HepG2 (cell line): ENCODE results near the gene CASKIN2. TPM values are rescaled to one million over a fixed set of nuclear protein-coding genes. Genes with fewer than 3 reads are reported as not detected.

Experiments
- BHLHE40 ChIP-seq: IDR thresholded peaks from 2 replicates; pipeline ENCODE4 v1.6.1; 2011; ENCODE audit warnings: low read length, improper control_type of control experiment
- HMGA1 ChIP-seq: sonication (generic); formaldehyde crosslinking; conservative IDR thresholded peaks from 2 replicates; pipeline ENCODE4 v1.4.0; 2020; ENCODE audit warnings: missing genetic modification reagents
- KDM2A ChIP-seq: sonication (generic); formaldehyde crosslinking; IDR thresholded peaks from 2 replicates; pipeline ENCODE4 v1.4.0; 2020; ENCODE audit warnings: low read depth, missing genetic modification reagents, borderline replicate concordance
- KLF9 ChIP-seq: IDR thresholded peaks from 2 replicates; pipeline ENCODE4 v1.6.1; 2016; ENCODE audit warnings: low read depth
- MBNL3 ChIP-seq: fragments of 250-450 bp; sonication (Bioruptor Pico); conservative IDR thresholded peaks from 2 replicates; pipeline ENCODE4 v1.8.0; 2022; ENCODE audit warnings: mild to moderate bottlenecking, inconsistent platforms
- NFKBIZ ChIP-seq: IDR thresholded peaks from 2 replicates; pipeline ENCODE4 v1.6.1; 2018; ENCODE audit warnings: missing genetic modification reagents, missing compliant biosample characterization
- NKX3-1 ChIP-seq: sonication (generic); formaldehyde crosslinking; IDR thresholded peaks from 2 replicates; pipeline ENCODE4 v1.5.0; 2020; ENCODE audit warnings: missing genetic modification reagents
- NPAS2 ChIP-seq: sonication (generic); formaldehyde crosslinking; IDR thresholded peaks from 2 replicates; pipeline ENCODE4 v1.8.0; 2022; ENCODE audit warnings: mild to moderate bottlenecking, missing genetic modification reagents, borderline replicate concordance
- PAWR ChIP-seq: sonication (generic); formaldehyde crosslinking; IDR thresholded peaks from 2 replicates; pipeline ENCODE4 v1.4.0; 2020; ENCODE audit warnings: missing genetic modification reagents, mild to moderate bottlenecking, borderline replicate concordance
- REL ChIP-seq: sonication (generic); formaldehyde crosslinking; conservative IDR thresholded peaks from 2 replicates; pipeline ENCODE4 v1.8.0; 2022; ENCODE audit warnings: mild to moderate bottlenecking, missing genetic modification reagents, moderate library complexity
- SIX4 ChIP-seq: sonication (generic); formaldehyde crosslinking; IDR thresholded peaks from 2 replicates; pipeline ENCODE4 v1.4.0; 2020; ENCODE audit warnings: missing genetic modification reagents
- TAF15 ChIP-seq: fragments of 200-400 bp; formaldehyde crosslinking; IDR thresholded peaks from one replicate; pipeline ENCODE4 v1.6.1; 2018; ENCODE audit warnings: mild to moderate bottlenecking, low read depth, low read length; ENCODE audit not compliant: poor library complexity, severe bottlenecking
- TCF7 ChIP-seq: sonication (generic); IDR thresholded peaks from 2 replicates; pipeline ENCODE4 v1.6.1; 2016; ENCODE audit warnings: antibody characterized with exemption, low read depth
- TGIF2 ChIP-seq: IDR thresholded peaks from 2 replicates; pipeline ENCODE4 v1.6.1; 2016; ENCODE audit warnings: control low read depth, missing compliant biosample characterization
- ZC3H4 ChIP-seq: sonication (generic); formaldehyde crosslinking; IDR thresholded peaks from 2 replicates; pipeline ENCODE4 v1.4.0; 2020; ENCODE audit warnings: missing genetic modification reagents, borderline replicate concordance
- ZNF17 ChIP-seq: sonication (generic); formaldehyde crosslinking; IDR thresholded peaks from 2 replicates; pipeline ENCODE4 v1.5.0; 2020; ENCODE audit warnings: mild to moderate bottlenecking, missing genetic modification reagents
- ZNF260 ChIP-seq: sonication (generic); formaldehyde crosslinking; IDR thresholded peaks from 2 replicates; pipeline ENCODE4 v1.4.0; 2020; ENCODE audit warnings: missing genetic modification reagents, low read depth, mild to moderate bottlenecking, borderline replicate concordance
- ZNF382 ChIP-seq: sonication (generic); formaldehyde crosslinking; IDR thresholded peaks from 2 replicates; pipeline ENCODE4 v1.5.0; 2020; ENCODE audit warnings: missing genetic modification reagents, mild to moderate bottlenecking, borderline replicate concordance
- ZNF562 ChIP-seq: sonication (generic); formaldehyde crosslinking; IDR thresholded peaks from 2 replicates; pipeline ENCODE4 v1.8.0; 2022; ENCODE audit warnings: missing genetic modification reagents, borderline replicate concordance
- ZNF569 ChIP-seq: sonication (generic); formaldehyde crosslinking; IDR thresholded peaks from 2 replicates; pipeline ENCODE4 v1.5.0; 2020; ENCODE audit warnings: mild to moderate bottlenecking, missing genetic modification reagents, moderate library complexity, borderline replicate concordance
- ZNF570 ChIP-seq: sonication (generic); formaldehyde crosslinking; IDR thresholded peaks from 2 replicates; pipeline ENCODE4 v1.4.0; 2020; ENCODE audit warnings: mild to moderate bottlenecking, missing genetic modification reagents, borderline replicate concordance
- ZNF652 ChIP-seq: IDR thresholded peaks from 2 replicates; pipeline ENCODE4 v1.6.1; 2016; ENCODE audit warnings: low read depth, borderline replicate concordance
- ZNF792 ChIP-seq: IDR thresholded peaks from 2 replicates; pipeline ENCODE4 v1.6.1; 2016
- polyA plus RNA-seq, 8 experiments: library from polyadenylated mRNA; depleted of rRNA in 3 of 8; stranded (reverse) in 7 of 8; unstranded in 1 of 8; fragments of >200 nt; fragmentation: Illumina TruSeq in 4 of 8; extraction: Trizol in 4 of 8; gene quantifications; 2 replicates each; pipeline versions ENCODE4 v1.2.1 to v1.2.3, GENCODE V29; 2011 to 2016; ENCODE audit warnings: low read depth in 4 of 8, missing spikeins in 1 of 8, mixed read lengths in 1 of 8; ENCODE audit not compliant: insufficient read depth in 1 of 8
- total RNA-seq, 5 experiments: library from RNA; depleted of rRNA; stranded (reverse); fragments of >200 nt; fragmentation: Illumina TruSeq; extraction: Trizol; gene quantifications; 2 replicates each; pipeline ENCODE4 v1.2.3, GENCODE V29; 2016; ENCODE audit warnings: low read depth in 1 of 5
- TF ChIP-seq, protein P1 (sequence below): sonication (generic); formaldehyde crosslinking; IDR thresholded peaks from 2 replicates; pipeline ENCODE4 v1.5.1; 2020; ENCODE audit warnings: missing genetic modification reagents, mild to moderate bottlenecking, borderline replicate concordance
- TF ChIP-seq, protein P2 (sequence below): sonication (generic); formaldehyde crosslinking; IDR thresholded peaks from 2 replicates; pipeline ENCODE4 v1.4.0; 2020; ENCODE audit warnings: missing genetic modification reagents
- TF ChIP-seq, protein P3 (sequence below): sonication (generic); formaldehyde crosslinking; conservative IDR thresholded peaks from 2 replicates; pipeline ENCODE4 v1.4.0; 2020; ENCODE audit warnings: missing genetic modification reagents
- TF ChIP-seq, protein P4 (sequence below): sonication (generic); formaldehyde crosslinking; IDR thresholded peaks from 2 replicates; pipeline ENCODE4 v1.4.0; 2020; ENCODE audit warnings: mild to moderate bottlenecking, low read depth, missing genetic modification reagents

The CASKIN2 gene
- total and polyA plus RNA-seq, 2 of the 13 experiments (the other 11 are each of a cell fraction or from before 2014, with no cell fraction given) = 5.2 to 7.8 TPM

DNA sequence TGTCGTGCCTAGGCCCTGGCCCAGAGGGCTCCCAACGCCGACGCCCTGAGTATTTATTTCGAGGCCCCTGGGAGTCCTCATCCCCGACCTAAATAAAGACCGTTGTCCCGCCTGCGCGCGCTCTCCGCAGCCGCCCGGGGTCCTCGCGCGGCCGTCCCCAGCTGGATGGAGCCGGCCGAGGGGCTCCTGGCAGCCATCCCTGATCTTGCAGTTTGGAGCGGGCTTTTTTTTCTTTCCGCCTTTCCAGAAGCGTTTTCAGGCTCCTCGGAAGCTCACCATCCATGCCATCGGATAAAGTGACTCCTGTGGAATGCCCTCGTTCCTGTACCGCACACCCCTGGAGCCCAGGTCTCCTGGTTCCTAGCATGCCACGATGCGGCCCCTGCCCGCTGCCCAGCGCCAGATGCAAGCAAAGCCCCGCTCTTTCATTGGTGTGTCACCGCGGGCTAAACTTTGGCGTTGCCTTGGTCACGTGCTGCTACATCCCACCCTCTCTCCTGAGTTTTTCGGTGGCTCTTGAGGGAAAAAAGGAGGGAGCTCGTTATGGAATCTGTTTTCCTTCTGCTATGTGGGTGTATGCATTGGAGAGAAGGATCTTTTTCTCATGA is 58.2 kb downstream of the CASKIN2 start (continued):
- TF ChIP-seq NKX3-1 (CRISPR knock-in tag) (no peak), ZNF382 (CRISPR knock-in tag) (no peak), BHLHE40 (peak; percentile 46; the same call in 1 of the 2 replicates), ZC3H4 (CRISPR knock-in tag) (no peak; the same call in 1 of the 2 replicates), NFKBIZ (CRISPR knock-in tag) (no peak), ZNF562 (no peak), KLF9 (CRISPR knock-in tag) (no peak), NPAS2 (no peak), TAF15 (peak; percentile 78), TCF7 (no peak), SIX4 (CRISPR knock-in tag) (peak; percentile 4; the same call in 1 of the 2 replicates), TGIF2 (CRISPR knock-in tag) (no peak), ZNF17 (CRISPR knock-in tag) (no peak), ZNF652 (CRISPR knock-in tag) (no peak), MBNL3 (CRISPR knock-in tag) (no peak), ZNF260 (CRISPR knock-in tag) (no peak), ZNF792 (peak; percentile 12; the same call in 1 of the 2 replicates), HMGA1 (no peak), PAWR (no peak), REL (CRISPR knock-in tag) (no peak; the same call in 1 of the 2 replicates), ZNF569 (no peak), ZNF570 (CRISPR knock-in tag) (0 out of 2 replicates have a peak, but pooled peaks have one; percentile 27), KDM2A (0 out of 2 replicates have a peak, but pooled peaks have one; percentile 28)
- TF ChIP-seq, protein P1, sequence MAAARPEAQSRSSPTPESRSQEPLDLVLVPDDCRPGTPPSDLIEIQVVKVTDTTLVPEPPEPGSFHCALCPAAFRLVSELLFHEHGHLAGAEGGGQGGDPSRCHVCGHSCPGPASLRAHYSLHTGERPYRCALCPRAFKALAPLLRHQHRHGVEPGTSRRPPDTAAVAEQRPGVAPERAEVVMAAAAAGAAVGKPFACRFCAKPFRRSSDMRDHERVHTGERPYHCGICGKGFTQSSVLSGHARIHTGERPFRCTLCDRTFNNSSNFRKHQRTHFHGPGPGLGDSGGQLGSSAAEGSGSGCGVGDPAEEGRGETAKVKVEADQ = 0 out of 2 replicates have a peak, but pooled peaks have one; percentile 4
- TF ChIP-seq, protein P2, sequence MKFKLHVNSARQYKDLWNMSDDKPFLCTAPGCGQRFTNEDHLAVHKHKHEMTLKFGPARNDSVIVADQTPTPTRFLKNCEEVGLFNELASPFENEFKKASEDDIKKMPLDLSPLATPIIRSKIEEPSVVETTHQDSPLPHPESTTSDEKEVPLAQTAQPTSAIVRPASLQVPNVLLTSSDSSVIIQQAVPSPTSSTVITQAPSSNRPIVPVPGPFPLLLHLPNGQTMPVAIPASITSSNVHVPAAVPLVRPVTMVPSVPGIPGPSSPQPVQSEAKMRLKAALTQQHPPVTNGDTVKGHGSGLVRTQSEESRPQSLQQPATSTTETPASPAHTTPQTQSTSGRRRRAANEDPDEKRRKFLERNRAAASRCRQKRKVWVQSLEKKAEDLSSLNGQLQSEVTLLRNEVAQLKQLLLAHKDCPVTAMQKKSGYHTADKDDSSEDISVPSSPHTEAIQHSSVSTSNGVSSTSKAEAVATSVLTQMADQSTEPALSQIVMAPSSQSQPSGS (CRISPR knock-in tag) = no peak
- TF ChIP-seq, protein P3, sequence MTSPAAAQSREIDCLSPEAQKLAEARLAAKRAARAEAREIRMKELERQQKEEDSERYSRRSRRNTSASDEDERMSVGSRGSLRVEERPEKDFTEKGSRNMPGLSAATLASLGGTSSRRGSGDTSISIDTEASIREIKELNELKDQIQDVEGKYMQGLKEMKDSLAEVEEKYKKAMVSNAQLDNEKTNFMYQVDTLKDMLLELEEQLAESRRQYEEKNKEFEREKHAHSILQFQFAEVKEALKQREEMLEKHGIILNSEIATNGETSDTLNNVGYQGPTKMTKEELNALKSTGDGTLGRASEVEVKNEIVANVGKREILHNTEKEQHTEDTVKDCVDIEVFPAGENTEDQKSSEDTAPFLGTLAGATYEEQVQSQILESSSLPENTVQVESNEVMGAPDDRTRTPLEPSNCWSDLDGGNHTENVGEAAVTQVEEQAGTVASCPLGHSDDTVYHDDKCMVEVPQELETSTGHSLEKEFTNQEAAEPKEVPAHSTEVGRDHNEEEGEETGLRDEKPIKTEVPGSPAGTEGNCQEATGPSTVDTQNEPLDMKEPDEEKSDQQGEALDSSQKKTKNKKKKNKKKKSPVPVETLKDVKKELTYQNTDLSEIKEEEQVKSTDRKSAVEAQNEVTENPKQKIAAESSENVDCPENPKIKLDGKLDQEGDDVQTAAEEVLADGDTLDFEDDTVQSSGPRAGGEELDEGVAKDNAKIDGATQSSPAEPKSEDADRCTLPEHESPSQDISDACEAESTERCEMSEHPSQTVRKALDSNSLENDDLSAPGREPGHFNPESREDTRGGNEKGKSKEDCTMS (CRISPR knock-in tag) = no peak
- TF ChIP-seq, protein P4, sequence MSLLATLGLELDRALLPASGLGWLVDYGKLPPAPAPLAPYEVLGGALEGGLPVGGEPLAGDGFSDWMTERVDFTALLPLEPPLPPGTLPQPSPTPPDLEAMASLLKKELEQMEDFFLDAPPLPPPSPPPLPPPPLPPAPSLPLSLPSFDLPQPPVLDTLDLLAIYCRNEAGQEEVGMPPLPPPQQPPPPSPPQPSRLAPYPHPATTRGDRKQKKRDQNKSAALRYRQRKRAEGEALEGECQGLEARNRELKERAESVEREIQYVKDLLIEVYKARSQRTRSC = no peak
